SK-N-SH (cell line): ENCODE measurements around the gene NARS2.

ENCODE experiments used
- CTCF ChIP-seq: fragments of 200-600 bp; sonication (generic); IDR thresholded peaks from 2 replicates; pipeline ENCODE4 v1.6.1; 2017; ENCODE audit warnings: antibody characterized with exemption, mild to moderate bottlenecking, moderate library complexity
- JUND ChIP-seq: IDR thresholded peaks from 2 replicates; pipeline ENCODE4 v1.4.0; 2012
- RCOR1 ChIP-seq: fragments of 150-350 bp; IDR thresholded peaks from 2 replicates; pipeline ENCODE4 v1.6.1; 2017; ENCODE audit warnings: antibody characterized with exemption, low read length

- no peak for TF ChIP-seq JUND
- TF ChIP-seq RCOR1: no peak
- no peak for TF ChIP-seq CTCF
Observed at GRCh38 chr11:78536933-78537332, 37.7 kb downstream of the NARS2 start.
